GM23338 (cell line): ENCODE results near the gene UTS2R.

Experiments used
- EZH2 ChIP-seq: fragments of 200-600 bp; sonication (generic); IDR thresholded peaks from one replicate; pipeline ENCODE4 v1.8.0; 2017; ENCODE audit warnings: antibody characterized with exemption, mild to moderate bottlenecking, low read depth; ENCODE audit not compliant: unreplicated experiment
- EZH2phosphoT487 ChIP-seq: fragments of 200-600 bp; sonication (generic); IDR thresholded peaks from one replicate; pipeline ENCODE4 v1.8.1; 2018; ENCODE audit warnings: antibody characterized with exemption; ENCODE audit not compliant: unreplicated experiment
- JUNB ChIP-seq: IDR thresholded peaks from one replicate; pipeline ENCODE4 v1.6.1; 2016; ENCODE audit warnings: antibody characterized with exemption; ENCODE audit not compliant: unreplicated experiment
- TF ChIP-seq, protein P1 (sequence below), 2 experiments: fragments of 200-600 bp in 1 of 2; sonication (generic) in 1 of 2; conservative IDR thresholded peaks; 2 replicates each; pipeline versions ENCODE4 v1.5.1 to v1.6.1; 2016 to 2017; ENCODE audit warnings: antibody characterized with exemption in 2 of 2, low read depth in 2 of 2, mild to moderate bottlenecking in 2 of 2, moderate library complexity in 1 of 2
- TF ChIP-seq, protein P2 (sequence below): IDR thresholded peaks from one replicate; pipeline ENCODE4 v1.6.1; 2018; ENCODE audit warnings: antibody characterized with exemption; ENCODE audit not compliant: unreplicated experiment

GRCh38 chr17:82348866-82349265 is 22.7 kb upstream of the UTS2R start:
- TF ChIP-seq, protein P1, sequence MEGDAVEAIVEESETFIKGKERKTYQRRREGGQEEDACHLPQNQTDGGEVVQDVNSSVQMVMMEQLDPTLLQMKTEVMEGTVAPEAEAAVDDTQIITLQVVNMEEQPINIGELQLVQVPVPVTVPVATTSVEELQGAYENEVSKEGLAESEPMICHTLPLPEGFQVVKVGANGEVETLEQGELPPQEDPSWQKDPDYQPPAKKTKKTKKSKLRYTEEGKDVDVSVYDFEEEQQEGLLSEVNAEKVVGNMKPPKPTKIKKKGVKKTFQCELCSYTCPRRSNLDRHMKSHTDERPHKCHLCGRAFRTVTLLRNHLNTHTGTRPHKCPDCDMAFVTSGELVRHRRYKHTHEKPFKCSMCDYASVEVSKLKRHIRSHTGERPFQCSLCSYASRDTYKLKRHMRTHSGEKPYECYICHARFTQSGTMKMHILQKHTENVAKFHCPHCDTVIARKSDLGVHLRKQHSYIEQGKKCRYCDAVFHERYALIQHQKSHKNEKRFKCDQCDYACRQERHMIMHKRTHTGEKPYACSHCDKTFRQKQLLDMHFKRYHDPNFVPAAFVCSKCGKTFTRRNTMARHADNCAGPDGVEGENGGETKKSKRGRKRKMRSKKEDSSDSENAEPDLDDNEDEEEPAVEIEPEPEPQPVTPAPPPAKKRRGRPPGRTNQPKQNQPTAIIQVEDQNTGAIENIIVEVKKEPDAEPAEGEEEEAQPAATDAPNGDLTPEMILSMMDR (conservative IDR thresholded peaks at IDR 0.05; ENCODE audit: low read depth in 2 of 2), result no peak
- TF ChIP-seq EZH2phosphoT487 (no peak), EZH2 (no peak), JUNB (no peak)
- TF ChIP-seq, protein P2, sequence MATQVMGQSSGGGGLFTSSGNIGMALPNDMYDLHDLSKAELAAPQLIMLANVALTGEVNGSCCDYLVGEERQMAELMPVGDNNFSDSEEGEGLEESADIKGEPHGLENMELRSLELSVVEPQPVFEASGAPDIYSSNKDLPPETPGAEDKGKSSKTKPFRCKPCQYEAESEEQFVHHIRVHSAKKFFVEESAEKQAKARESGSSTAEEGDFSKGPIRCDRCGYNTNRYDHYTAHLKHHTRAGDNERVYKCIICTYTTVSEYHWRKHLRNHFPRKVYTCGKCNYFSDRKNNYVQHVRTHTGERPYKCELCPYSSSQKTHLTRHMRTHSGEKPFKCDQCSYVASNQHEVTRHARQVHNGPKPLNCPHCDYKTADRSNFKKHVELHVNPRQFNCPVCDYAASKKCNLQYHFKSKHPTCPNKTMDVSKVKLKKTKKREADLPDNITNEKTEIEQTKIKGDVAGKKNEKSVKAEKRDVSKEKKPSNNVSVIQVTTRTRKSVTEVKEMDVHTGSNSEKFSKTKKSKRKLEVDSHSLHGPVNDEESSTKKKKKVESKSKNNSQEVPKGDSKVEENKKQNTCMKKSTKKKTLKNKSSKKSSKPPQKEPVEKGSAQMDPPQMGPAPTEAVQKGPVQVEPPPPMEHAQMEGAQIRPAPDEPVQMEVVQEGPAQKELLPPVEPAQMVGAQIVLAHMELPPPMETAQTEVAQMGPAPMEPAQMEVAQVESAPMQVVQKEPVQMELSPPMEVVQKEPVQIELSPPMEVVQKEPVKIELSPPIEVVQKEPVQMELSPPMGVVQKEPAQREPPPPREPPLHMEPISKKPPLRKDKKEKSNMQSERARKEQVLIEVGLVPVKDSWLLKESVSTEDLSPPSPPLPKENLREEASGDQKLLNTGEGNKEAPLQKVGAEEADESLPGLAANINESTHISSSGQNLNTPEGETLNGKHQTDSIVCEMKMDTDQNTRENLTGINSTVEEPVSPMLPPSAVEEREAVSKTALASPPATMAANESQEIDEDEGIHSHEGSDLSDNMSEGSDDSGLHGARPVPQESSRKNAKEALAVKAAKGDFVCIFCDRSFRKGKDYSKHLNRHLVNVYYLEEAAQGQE, result no peak
